SK-MEL-5 (cell line): ENCODE data around the gene GRPEL2. TPM values are rescaled to one million over a fixed set of nuclear protein-coding genes. Genes with fewer than 3 reads are reported as not detected.

Experiments used
- DNase-seq: peaks from one replicate; pipeline ENCODE4 v3.0.0-alpha.2; 2016; ENCODE audit warnings: low read depth, low spot score
- in situ Hi-C: cut with HindIII; loops from 2 replicates; pipeline ENCODE4 v1.10.0; 2016; ENCODE audit warnings: low sequenced_read_pairs, high pct_unique_total_duplicates, low pct_unique_long_range_greater_than_20kb
- total RNA-seq: library from RNA; depleted of rRNA; stranded (reverse); fragments of >200 nt; shearing (Covaris generic); gene quantifications from 2 replicates; pipeline ENCODE4 v1.2.3, GENCODE V29; 2014

GRPEL2 gene
- total RNA-seq, 1 experiment from 2014 or later = 25.3 TPM

DNA sequence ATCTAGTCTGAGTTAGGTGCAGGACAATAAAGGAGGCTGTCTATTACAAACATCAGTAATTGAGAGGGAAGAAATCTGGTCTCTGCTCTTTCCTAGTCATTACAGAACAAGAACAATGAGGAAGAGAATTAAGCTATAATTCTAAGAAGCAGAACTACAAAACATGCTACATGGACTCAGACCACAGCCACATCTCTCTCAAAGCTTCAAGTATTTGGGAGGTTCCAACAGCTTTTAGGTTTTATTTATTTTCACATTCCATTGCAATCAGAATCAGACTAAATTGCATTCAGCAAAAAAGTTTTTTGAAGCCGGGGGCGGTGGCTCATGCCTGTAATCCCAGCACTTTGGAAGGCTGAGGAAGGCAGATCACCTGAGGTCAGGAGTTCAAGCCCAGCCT, 1.1 kb upstream of the GRPEL2 start:
- DNase-seq = no peak
- in situ Hi-C loops = no loop called here

DNA sequence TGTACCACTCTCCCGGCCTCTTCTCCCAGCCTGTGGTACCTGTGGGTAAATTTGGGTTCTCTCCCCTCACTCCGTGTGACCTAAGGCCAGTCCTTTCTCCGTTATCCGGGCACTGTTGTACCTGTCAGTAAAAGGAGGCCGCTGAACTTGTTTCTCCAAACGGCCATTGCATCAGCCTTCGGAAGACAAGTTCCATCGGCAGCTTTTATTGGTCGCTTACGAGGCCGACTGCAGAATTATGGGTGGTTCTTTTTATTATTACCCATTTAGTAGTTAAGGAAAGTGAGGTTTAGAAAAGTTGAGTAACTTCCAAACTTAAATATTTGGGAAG, 558 bp downstream of the GRPEL2 start:
- no peak for DNase-seq
- in situ Hi-C loops = no loop called here

DNA sequence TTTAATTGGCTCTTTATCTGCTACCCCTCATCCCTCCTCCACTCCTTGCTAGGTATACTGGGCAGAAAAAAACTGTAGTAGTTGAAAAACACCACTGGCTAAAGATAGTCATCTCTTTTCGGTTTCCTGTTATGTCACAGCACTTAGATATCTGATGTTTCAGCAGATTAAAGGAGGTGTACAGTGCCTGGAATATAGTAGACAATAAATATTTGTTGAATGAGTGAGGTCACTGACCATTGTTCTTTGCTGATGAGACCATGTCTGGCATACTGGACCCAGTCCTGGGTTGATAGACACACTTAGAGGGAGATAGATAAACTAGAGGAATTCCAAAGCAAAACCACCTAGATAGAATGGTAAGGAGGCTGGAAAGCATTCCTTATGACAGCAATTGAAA, 3.2 kb downstream of the GRPEL2 start:
- DNase-seq = no peak
- in situ Hi-C loops = no loop called here

DNA sequence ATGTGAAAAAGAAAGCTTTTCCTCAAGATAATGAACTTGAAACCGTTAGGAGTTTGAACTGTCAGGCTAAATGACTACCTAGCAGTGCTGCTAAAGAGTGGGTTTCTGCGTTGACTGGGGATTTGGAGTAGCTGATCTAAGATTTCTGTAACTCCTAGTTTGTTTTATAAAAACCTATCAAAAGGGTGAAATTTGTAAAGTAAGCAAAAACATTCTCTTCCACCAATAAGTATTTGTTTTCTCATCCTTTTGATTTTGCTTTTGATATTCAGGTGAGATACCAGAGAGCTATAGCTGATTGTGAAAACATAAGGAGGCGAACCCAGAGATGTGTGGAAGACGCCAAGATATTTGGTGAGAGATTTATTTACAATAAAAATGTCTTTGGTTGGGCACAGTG, 4.1 kb downstream of the GRPEL2 start:
- DNase-seq = no peak
- in situ Hi-C loops = no loop called here

DNA sequence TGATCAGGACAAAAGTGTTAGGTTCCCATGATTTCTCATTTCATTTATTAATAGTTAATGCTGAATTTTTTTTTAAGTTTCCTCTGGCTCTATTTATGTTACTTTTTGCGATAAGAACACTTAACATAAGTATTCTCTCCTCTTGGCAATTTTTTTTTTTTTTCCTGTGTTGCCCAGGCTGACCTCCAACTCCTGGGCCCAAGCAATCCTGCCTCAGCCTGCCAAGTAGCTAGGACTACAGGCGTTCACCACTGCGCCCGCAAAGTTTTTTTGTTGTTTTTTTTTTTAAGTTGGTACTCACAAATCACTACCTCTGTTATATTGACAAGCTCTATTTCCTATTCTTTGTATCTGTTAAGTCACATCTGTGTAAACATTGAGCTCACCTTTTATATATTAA, 6.9 kb downstream of the GRPEL2 start:
- in situ Hi-C loops = no loop called here
- no peak for DNase-seq

DNA sequence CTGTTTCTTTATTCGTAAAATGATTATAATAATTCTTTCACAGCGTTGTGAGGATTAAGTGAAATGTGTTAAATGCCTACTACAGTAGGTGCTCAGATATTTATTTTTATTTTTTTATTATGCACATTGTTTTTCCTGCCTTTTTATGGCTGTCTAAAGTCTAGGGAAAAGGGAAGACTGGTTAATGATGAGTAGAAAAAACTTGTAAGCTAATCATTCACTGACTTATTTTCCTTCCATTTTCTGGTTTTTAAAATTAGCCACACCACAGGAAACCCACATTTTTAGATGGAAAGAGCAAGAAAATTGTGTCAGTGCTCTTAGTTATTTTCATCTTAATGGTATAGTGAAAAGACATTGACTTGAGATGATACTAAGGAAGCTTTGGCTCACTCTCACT, 8.6 kb downstream of the GRPEL2 start:
- no peak for DNase-seq
- in situ Hi-C loops = no loop called here

DNA sequence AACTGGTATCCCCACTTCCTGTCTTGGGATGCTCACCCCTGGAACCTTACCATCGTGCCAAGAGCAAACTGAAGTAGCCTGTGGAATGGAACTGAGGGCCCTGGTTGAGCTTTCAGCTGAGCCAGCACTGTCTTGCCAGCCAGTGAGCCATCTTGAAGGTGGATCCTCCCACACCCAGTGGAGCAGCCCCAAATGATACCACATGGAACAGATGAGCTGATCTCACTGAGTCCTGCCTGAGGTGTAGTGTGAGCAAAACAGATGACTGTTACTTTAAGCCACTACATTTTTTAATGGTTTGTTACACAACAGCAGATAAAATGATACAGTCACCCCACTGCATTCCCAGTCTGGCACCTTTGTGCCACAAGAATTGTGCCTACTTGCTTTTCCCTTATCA, 10.4 kb downstream of the GRPEL2 start:
- no peak for DNase-seq
- in situ Hi-C loops = no loop called here

DNA sequence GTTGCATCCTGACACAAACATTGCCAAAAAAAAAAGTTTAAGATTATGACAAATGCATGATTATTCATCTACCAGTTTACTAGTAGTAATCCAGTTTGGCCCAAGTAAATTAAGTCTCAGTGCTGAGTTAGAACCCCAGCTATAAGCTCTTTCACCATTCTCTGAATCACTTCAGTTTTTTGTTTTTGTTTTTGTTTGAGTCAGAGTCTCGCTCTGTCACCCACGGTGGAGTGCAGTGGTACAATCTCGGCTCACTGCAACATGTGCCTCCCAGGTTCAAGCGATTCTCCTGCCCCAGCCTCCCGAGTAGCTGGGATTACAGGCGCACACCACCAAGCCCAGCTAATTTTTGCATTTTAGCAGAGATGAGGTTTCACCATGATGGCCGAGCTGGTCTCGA, 11.1 kb downstream of the GRPEL2 start:
- no peak for DNase-seq
- in situ Hi-C loops = no loop called here

DNA sequence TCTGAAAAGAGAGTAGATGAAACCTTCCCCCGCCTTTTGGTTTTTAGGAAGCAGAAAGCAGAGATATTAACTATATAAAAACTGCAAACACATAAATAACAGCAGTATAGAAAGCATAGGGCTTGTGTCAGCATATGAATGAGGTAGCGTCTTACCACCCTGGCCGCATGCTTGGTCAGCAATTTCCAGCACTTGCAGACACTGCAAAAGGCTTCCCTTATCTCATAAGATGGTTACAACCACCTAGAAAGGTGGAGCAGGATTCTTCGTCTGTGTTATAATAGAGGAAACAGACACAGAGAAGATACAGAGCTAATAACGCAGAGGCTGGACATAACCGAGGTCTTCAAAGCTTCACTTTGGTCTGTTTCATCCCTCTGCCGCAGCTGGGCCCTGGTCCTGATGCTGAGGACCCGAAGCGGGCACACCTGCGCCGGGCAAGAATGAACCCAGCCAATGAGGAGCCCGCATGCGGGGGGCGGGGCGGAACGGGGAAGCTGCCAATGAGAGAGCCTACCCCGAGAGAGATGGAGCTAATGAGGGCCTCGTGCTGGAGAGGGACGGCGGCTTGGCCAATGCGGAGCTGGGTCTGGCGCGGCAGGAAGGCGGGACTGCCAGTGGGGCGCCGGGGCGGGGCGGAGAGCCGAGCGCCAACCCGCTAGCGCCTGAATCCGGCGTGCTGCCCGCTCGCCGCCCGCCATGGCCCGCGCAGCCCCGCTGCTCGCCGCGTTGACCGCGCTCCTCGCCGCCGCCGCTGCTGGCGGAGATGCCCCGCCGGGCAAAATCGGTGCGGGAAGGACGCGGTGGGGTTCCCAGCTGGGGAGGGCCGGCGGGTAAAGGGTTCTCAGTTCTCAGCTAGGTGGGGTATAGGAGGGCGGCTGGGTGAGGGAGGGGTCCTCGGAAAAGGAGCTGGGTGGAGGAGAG, 12.3 kb downstream of the GRPEL2 start, which contains the start of gene PCYOX1L:
PCYOX1L (plus strand) TSS at position 677 of the 924 bp plus-strand sequence; CDS start at position 700, 23 bp downstream.
- peak; percentile 93 for DNase-seq

DNA sequence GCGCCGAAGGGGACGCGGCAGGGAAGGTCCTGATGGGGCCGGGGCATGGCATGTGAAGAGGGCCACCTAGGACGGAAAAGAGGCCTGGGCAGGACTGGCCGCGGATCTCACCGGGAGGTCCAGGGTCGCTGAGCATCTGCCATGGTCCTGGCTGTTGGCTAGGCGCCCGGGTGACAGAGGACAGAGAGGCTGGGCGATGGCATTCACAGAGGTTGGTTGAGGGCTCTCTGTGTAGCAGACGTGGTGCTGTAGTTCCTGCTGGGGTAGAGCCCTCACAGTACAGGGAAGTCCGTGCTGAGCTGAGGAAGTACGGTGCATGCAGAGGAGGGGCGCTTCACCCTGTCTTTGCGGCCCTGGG, 13.0 kb downstream of the GRPEL2 start:
- in situ Hi-C loops = no loop called here
- no peak for DNase-seq

More for the DNA sequence above, 12.3 kb downstream of the GRPEL2 start, which contains the start of gene PCYOX1L:
- in situ Hi-C loops = no loop called here

DNA sequence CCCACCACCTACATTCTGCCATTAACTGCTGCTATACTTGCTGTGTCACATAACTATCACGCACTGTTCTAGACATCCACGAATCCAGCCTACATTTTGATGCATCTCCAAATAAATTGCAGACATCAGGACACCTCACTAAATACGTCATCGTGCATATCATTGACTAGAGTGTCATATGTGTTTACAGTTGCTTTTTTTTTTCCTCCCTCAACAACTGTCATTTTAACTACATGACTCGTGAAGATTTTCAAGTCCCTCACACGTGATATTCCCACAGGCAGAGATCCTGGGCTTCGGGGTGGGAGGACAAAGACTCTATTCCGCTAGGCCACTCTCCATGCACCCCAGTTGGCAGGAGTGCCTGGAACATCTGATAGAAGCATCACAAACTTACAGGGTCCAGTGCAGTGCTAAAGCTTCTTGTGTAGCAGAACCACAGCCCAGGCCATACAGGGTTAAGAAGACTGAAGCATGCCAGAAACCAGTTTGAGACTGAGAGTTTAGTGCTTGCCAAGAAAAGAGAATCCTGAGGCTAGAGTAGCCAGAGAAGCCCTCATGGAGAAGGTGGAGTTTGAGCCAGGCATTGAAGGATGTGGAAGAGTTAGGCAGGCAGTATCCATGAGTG, 13.7 kb downstream of the GRPEL2 start:
- DNase-seq = no peak
- in situ Hi-C loops = no loop called here

DNA sequence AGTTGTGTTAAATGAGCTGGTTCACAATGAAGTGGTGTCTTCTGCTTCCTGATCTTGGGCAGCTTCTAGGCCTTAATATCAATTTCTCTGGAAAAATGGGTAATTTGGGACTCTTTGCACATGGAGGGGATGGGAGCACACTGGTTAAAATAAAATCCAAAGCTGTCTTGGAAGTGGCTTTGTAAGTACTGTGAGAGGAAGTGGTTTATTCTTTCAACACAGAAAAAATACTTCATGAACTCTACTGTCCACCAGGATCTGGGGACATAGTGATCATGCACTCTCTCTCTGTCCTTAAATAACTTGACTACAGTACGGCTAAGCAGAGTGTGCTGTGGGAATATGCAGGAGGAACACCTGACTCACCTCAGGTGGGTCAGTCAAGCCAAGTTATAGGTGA, 15.0 kb downstream of the GRPEL2 start:
- DNase-seq = no peak
- in situ Hi-C loops = no loop called here

DNA sequence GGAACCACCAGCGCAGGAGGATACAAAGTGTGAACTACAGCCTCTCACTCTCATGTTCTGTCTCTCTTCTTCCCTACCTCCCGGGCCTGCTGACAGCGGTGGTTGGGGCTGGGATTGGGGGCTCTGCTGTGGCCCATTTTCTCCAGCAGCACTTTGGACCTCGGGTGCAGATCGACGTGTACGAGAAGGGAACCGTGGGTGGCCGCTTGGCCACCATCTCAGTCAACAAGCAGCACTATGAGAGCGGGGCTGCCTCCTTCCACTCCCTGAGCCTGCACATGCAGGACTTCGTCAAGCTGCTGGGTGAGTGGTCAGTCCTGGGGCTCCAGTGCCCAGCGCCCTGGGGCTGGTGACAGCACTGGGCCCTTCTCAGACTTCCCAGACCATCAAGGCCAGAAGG, 17.2 kb downstream of the GRPEL2 start:
- in situ Hi-C loops = no loop called here
- DNase-seq = no peak

DNA sequence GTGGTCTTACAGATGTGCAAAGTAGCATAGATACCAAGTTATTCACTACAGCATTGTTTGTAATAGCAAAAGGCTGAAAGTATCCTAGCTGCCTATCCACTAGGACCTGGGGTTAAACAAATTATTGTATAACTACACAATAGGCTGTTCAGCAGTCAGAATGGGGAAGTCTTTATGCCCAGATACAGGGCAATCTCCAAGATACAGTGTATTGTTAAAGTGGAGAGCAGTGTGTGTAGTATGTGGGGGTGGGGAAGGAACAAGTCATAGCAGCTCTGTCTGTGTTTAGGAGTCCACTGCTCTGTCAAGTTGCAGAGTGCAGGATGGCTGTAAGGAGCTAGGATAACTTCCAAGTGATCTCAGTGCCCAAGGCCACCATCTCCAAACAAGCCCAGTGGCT, 18.1 kb downstream of the GRPEL2 start:
- DNase-seq = no peak
- in situ Hi-C loops = no loop called here

DNA sequence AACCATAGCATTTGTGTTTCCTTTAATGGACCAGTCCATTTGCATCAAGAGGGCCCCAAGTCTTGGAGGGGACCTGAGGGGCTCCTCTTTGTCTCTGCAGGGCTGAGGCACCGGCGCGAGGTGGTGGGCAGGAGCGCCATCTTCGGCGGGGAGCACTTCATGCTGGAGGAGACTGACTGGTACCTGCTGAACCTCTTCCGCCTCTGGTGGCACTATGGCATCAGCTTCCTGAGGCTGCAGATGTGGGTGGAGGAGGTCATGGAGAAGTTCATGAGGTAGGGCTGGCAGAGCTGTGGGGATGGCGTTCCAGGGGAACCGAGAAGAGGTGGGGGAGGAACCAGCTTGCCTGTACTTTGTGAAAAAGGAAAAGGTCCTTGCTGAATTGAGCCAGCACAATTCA, 18.6 kb downstream of the GRPEL2 start:
- no peak for DNase-seq
- in situ Hi-C loops = no loop called here

DNA sequence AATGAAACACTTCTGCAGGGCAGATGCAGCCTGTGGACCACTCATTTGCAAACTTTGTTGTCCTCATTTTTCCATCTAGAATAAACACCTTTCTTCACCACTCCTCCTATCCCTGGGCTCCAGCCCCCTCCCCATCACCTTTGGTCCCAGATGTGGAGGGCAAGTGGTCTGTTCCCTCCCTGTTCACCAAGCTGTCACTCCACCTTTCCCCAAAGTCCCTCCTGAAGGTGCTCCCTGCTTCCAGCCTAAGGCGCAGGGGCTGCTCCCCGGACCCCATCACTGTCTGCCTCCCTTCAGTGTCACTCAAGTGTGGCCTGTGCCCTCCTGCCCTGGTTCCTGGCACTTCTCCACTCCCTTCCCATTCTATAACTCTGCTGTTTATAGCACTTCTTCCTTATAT, 19.4 kb downstream of the GRPEL2 start:
- in situ Hi-C loops = no loop called here
- no peak for DNase-seq

DNA sequence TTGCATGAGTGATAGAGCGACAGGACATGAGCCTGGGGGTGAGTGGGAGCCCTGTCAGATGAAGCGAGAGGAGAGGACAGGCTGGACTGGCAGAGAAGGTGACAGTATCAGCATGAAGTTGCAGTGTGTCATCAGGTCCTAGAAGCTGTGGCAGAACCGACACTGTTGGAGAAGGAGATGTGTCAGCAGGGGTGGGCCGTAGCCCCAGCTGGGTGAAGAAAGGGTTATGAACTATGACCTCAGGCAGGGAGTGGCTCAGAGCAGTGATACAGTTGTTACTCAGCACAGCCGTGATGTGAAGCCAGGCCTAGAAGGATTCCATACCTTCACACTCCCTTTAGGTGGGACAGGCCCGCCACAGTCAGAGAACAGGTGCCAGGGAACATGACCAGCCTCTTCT, 20.1 kb downstream of the GRPEL2 start:
- no peak for DNase-seq
- in situ Hi-C loops = no loop called here

DNA sequence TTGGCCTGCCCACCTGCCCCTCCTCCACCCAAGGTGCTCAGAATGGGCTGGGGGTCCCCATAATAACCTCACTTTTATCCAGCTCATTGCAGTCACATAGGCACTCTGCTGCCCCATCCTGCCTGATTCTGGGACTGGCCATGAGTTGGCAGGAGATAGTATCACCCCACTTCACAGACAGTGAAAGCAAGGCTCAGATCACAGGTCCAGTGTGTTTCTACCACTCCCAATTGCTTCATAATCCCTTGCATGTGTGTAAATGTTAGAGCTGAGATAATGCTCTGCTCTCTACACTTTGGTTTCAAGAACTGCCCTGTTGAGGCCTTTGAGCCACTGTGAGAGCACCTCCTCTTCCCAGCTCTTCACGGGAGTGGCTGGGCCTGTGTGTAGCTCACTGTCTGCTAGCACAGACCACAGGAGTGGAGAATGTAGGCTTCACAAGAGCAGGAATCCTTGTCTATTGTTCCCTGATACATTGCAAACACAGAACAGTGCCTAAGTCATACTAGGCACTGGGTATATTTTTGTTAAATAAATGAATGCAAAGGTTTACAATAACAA, 20.9 kb downstream of the GRPEL2 start:
- in situ Hi-C loops = no loop called here
- no peak for DNase-seq
